GM12878 (cell line): Measurements from ENCODE around the gene LSMEM2. TPM values are rescaled to one million over a fixed set of nuclear protein-coding genes. Genes with fewer than 3 reads are reported as not detected.

Experiments
- ATAC-seq: fragments of 200-7000 bp; cut with Tn5 transposase; 3 replicates; pipeline ENCODE4 v1.9.1; 2020; ENCODE audit warnings: mild to moderate bottlenecking, moderate library complexity
- BruUV-seq: library from RNA; stranded (reverse); fragments of 400-500 nt; replicated peaks from 2 replicates; lab custom pipeline; 2021; lab: Mats Ljungman, UMichigan
- CTCF ChIA-PET: fragments of 300-600 bp; sonication (Branson Sonifier 250); formaldehyde crosslinking; extraction: SDS; loops from one replicate; lab custom pipeline; 2021; ENCODE audit warnings: inconsistent platforms; lab: Yijun Ruan, JAX
- POLR2A ChIA-PET: fragments of 350-600 bp; formaldehyde crosslinking; extraction: SDS; loops from one replicate; lab custom pipeline; 2021; ENCODE audit warnings: inconsistent platforms; lab: Charles Lee
- RAD21 ChIA-PET: fragments of 300-600 bp; sonication (Branson Sonifier 250); formaldehyde crosslinking; loops from one replicate; lab custom pipeline; 2023; ENCODE audit warnings: antibody characterized with exemption; ENCODE audit not compliant: unreplicated experiment; lab: Charles Lee
- SMC1A ChIA-PET: fragments of 300-600 bp; sonication (Branson Sonifier 250); formaldehyde crosslinking; loops from one replicate; lab custom pipeline; 2023; ENCODE audit not compliant: unreplicated experiment, uncharacterized antibody; lab: Charles Lee
- DNase-seq: peaks from one replicate; pipeline ENCODE4 v3.0.0-alpha.2; 2011; ENCODE audit warnings: low read depth, low spot score
- FAIRE-seq: peaks from 3 replicates; lab custom pipeline; 2011; peaks lifted over from hg19 to GRCh38; lab: Jason Lieb, UNC
- H2AFZ ChIP-seq: 2 replicates; pipeline ENCODE4 v1.6.0; 2011; ENCODE audit warnings: low read depth, low read length, control low read depth; ENCODE audit not compliant: control insufficient read depth
- H3K27ac ChIP-seq: 2 replicates; pipeline ENCODE4 v1.5.1; 2011; ENCODE audit warnings: control low read depth; ENCODE audit not compliant: control insufficient read depth, insufficient read depth
- H3K27me3 ChIP-seq, 2 experiments: replicated peaks in 1 of 2; 2 replicates each; pipeline versions ENCODE4 v1.6.0 to v1.6.1; 2011; ENCODE audit warnings: low read length in 1 of 2; ENCODE audit not compliant: control insufficient read depth in 2 of 2, insufficient read depth in 2 of 2
- H3K36me3 ChIP-seq, 2 experiments: 2 replicates each; pipeline ENCODE4 v1.5.1; 2011; ENCODE audit warnings: low read length in 1 of 2; ENCODE audit not compliant: control insufficient read depth in 2 of 2, insufficient read depth in 2 of 2
- H3K4me1 ChIP-seq: 2 replicates; pipeline ENCODE4 v1.6.1; 2011; ENCODE audit warnings: mild to moderate bottlenecking, low read length, moderate library complexity, mixed read lengths; ENCODE audit not compliant: control insufficient read depth, insufficient read depth
- H3K4me2 ChIP-seq: 2 replicates; pipeline ENCODE4 v1.6.0; 2011; ENCODE audit warnings: control low read depth; ENCODE audit not compliant: control insufficient read depth, insufficient read depth
- H3K4me3 ChIP-seq: fragments of 200-600 bp; sonication (generic); 2 replicates; pipeline ENCODE4 v1.5.1; 2016
- H3K79me2 ChIP-seq: 2 replicates; pipeline ENCODE4 v1.6.0; 2011; ENCODE audit warnings: low read length; ENCODE audit not compliant: control insufficient read depth, insufficient read depth
- H3K9ac ChIP-seq: 2 replicates; pipeline ENCODE4 v1.8.0; 2011; ENCODE audit warnings: low read length, control low read depth, mixed read lengths; ENCODE audit not compliant: control insufficient read depth, insufficient read depth
- H3K9me3 ChIP-seq: replicated peaks from 3 replicates; pipeline ENCODE4 v1.5.1; 2011; ENCODE audit warnings: mild to moderate bottlenecking, low read length; ENCODE audit not compliant: control insufficient read depth, insufficient read depth
- H4K20me1 ChIP-seq: 2 replicates; pipeline ENCODE4 v1.6.0; 2011; ENCODE audit not compliant: control insufficient read depth, insufficient read depth
- ASH2L ChIP-seq: fragments of 300-600, 200-600 bp; sonication (generic); IDR thresholded peaks from 2 replicates; pipeline ENCODE4 v1.6.1; 2017; ENCODE audit warnings: low read depth, mild to moderate bottlenecking, borderline replicate concordance
- GATAD2B ChIP-seq: fragments of 450-650 bp; conservative IDR thresholded peaks from 2 replicates; pipeline ENCODE4 v1.6.1; 2017; ENCODE audit warnings: low read depth, mild to moderate bottlenecking, moderate library complexity
- NR2F1 ChIP-seq: fragments of 450-650 bp; conservative IDR thresholded peaks from 2 replicates; pipeline ENCODE4 v1.6.1; 2017; ENCODE audit warnings: mild to moderate bottlenecking
- POLR2A ChIP-seq: IDR thresholded peaks from 2 replicates; pipeline ENCODE4 v1.6.1; 2011; ENCODE audit warnings: low read depth, mild to moderate bottlenecking, low read length
- ZBED1 ChIP-seq: IDR thresholded peaks from 2 replicates; pipeline ENCODE4 v1.6.1; 2016; ENCODE audit warnings: borderline replicate concordance
- WGBS: methylation state at CpG from one replicate; pipeline ENCODE4 v1.1.6; 2016; ENCODE audit warnings: low lambda C conversion rate; ENCODE audit not compliant: insufficient replicate concordance, insufficient coverage; ENCODE audit errors: missing lambda C conversion rate; 5-methylcytosine and 5-hydroxymethylcytosine counted together
- in situ Hi-C: fragments of 300-500 bp; cut with MboI; formaldehyde crosslinking; loops from 9 replicates; pipeline ENCODE4 v1.14.3; 2018; ENCODE audit warnings: mixed read lengths
- intact Hi-C: fragments of 100-400 bp; cut with micrococcal nuclease; formaldehyde crosslinking; loops from one replicate; pipeline ENCODE4 v1.14.2; 2022; ENCODE audit not compliant: unreplicated experiment
- polyA plus RNA-seq, 11 experiments: library from polyadenylated mRNA; depleted of rRNA in 4 of 11; unstranded in 6 of 11; stranded (reverse) in 5 of 11; fragments of >200 nt; fragmentation: Nextera tagmentation in 4 of 11; fragmentation: Illumina TruSeq in 1 of 11; extraction: Ambion mirVana in 4 of 11; extraction: Trizol in 1 of 11; gene quantifications; 1 replicate in 1 of 11; 2 replicates in 10 of 11; pipeline versions ENCODE4 v1.2.1 to v1.2.3, GENCODE V29; 2011 to 2016; ENCODE audit warnings: inconsistent platforms in 2 of 11, missing spikeins in 2 of 11, low read depth in 1 of 11
- total RNA-seq, 4 experiments: library from RNA; depleted of rRNA in 3 of 4; stranded (reverse); fragments of >200 nt in 3 of 4; fragmentation: Illumina TruSeq in 1 of 4; extraction: Trizol in 1 of 4; gene quantifications; 2 replicates each; pipeline versions ENCODE4 v1.2.1 to v1.2.3, GENCODE V29; 2013 to 2021
- TF ChIP-seq, protein P1 (sequence below): fragments of 450-650 bp; conservative IDR thresholded peaks from 2 replicates; pipeline ENCODE4 v1.6.1; 2017; ENCODE audit warnings: mild to moderate bottlenecking, moderate library complexity

LSMEM2 gene
- total and polyA plus RNA-seq, 10 of the 15 experiments (the other 5 are each of a cell fraction or from before 2014, with no cell fraction given): 0.17 TPM; not detected in 9

DNA sequence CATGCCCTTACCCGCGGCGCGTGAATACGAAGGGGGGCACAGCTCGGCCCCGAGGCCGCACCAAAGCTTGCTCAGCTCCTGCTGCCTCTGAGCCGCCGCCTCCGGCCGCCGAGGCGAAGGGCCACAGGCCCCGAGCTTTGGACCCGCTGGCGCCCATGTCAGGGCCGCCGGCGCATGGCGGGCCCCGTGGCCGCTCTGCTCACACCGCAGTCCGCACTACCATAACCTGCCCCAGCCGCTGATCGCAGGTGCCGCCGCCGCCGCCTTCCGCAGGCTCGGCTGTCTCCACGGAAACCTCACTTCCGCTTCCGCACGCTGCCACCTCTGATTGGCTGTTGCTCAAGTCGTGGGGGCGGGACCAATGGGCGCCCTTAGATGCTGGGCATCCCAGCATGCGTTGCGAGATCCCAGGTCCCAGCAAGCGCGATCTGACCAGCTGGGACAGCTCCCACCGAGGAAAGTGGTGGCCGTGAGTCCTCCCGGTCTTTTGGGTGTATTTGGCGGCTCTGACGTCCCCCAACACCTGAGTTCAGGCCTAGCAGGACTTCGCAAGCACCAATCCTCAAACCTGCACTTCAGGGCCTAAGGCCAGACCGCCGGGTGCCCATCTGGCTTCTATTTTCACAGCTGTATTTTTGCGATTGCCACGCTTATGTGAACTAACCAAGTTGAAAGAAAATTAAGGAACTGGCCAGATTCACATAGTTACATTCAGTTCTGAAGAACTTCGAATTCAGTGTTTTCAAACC lies 49.2 kb downstream of the LSMEM2 start, which contains the start of gene TUSC2 (continued):
- TF ChIP-seq ZBED1 (no peak), GATAD2B (peak; percentile 51; the same call in 1 of the 2 replicates), NR2F1 (0 out of 2 replicates have a peak, but pooled peaks have one; percentile 11)
- TF ChIP-seq, protein P1, sequence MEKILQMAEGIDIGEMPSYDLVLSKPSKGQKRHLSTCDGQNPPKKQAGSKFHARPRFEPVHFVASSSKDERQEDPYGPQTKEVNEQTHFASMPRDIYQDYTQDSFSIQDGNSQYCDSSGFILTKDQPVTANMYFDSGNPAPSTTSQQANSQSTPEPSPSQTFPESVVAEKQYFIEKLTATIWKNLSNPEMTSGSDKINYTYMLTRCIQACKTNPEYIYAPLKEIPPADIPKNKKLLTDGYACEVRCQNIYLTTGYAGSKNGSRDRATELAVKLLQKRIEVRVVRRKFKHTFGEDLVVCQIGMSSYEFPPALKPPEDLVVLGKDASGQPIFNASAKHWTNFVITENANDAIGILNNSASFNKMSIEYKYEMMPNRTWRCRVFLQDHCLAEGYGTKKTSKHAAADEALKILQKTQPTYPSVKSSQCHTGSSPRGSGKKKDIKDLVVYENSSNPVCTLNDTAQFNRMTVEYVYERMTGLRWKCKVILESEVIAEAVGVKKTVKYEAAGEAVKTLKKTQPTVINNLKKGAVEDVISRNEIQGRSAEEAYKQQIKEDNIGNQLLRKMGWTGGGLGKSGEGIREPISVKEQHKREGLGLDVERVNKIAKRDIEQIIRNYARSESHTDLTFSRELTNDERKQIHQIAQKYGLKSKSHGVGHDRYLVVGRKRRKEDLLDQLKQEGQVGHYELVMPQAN: peak; percentile 95

DNA sequence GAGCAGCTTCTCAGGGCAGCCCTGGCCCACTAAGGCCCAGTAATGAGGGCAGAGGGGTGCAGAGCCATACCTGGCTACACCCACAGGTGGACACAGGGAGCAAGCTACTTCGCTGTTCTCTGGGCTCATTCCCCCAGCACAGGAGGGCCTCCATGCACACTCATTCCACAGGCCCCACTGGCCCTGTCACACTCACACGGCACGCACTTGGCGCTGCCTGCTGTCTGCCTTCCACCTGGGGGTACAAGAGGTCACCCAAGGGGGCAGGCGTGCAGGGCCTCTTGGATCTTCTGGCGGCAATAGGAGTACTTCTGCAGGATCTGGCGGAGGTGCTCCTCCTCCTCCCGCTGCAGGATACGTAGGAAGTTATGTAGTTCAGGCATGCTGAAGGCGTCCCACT lies 51.4 kb downstream of the LSMEM2 start:
- DNase-seq (no peak), ATAC-seq (no peak)
- CTCF ChIA-PET: no interaction called here
- no peaks in the 10 kb centered on the region for H3K9me3 ChIP-seq
- WGBS: 91% methylated on average over 10 of the region's 10 CpGs
- H3K9ac ChIP-seq: no peak overlapping the region
- TF ChIP-seq ASH2L (no peak), POLR2A (peak; percentile 10; the same call in 1 of the 2 replicates)
- TF ChIP-seq, all 136 proteins: peak for 1
- intact Hi-C loops: no loop called here
- Histone ChIP-seq H3K27me3 (no peaks in the 10 kb centered on the region), H2AFZ (no peak overlapping the region), H3K36me3 (peaks cover 23 to 27% of the 10 kb centered on the region in 2 experiments), H3K4me2 (no peak overlapping the region), H4K20me1 (no peaks in the 10 kb centered on the region; the same call in 1 of the 2 replicates), H3K4me1 (peaks cover 12% of the 10 kb centered on the region), H3K4me3 (no peak overlapping the region), H3K27ac (no peak overlapping the region), H3K79me2 (peaks cover 38% of the 10 kb centered on the region)
- ChIA-PET POLR2A (no interaction called here), RAD21 (interaction anchor here (1.4 kb wide), 1 partner anchor 31 kb away, joined by 3 read pairs; the partner anchor contains the start of genes HYAL3 and NAA80), SMC1A (no interaction called here)
- in situ Hi-C loops: loop anchor here (10.0 kb wide), 1 partner anchor 1064 kb away; the partner anchor contains the start of gene RBM15B
- BruUV-seq: no TSS peak
- FAIRE-seq: no peak
